ENCODE measurements around the gene TULP4.
A peak's percentile ranks its signal among the peaks of the same experiment; 100 is the strongest.

Gene TULP4

DNA sequence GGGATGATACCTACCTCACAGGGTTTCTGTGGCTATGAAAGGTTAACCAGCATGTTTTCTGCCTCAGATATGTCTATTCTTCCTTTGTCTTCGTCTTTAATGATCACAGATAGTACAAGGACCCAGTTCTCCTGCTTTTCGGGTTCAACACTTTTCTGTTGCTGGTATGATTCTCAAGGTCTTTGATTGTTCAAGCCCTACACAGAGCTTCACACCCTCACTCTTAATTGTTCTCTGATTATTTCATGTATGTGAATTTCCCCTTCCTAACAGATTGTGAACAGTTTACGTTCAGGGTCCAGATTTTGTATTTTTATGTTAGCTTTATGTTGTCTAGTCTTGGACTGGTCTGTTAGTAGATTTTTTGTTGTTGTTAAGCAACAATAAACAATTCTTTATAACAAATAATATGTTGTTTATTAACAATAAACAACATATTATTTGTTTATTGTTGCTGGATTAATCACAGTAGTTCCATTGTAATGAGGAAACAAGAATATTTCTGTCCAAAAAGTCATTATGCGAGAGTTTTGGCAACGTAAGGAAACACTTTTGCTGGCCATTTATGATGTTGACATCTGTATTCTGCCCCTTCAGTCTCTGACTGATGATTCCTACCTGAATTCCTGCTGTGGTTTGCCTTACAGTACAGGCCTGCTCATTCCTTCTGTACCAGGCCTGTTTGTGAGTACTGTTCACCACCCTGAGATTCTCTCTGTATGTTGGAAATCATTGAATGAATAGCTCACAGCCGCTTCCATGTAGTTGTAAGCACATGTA, 27.2 kb upstream of the TULP4 start:
- H3K4me3 ChIP-seq (ENCODE audit: low read length) = no peak overlapping the region
- no peak for TF ChIP-seq CTCF (IDR thresholded peaks at IDR 0.05; ENCODE audit: insufficient read depth, low read depth, low read length, missing control alignments)
- DNase-seq (ENCODE audit: low read depth) = peak; percentile 16

GRCh38 chr6:158285656-158286021, 26.6 kb upstream of the TULP4 start:
- DNase-seq (ENCODE audit: low read depth) = no peak
- no peak for TF ChIP-seq CTCF (IDR thresholded peaks at IDR 0.05; ENCODE audit: insufficient read depth, low read depth, low read length, missing control alignments)
- no peak overlapping the region for H3K4me3 ChIP-seq (ENCODE audit: low read length)

- no peak overlapping the region for H3K4me3 ChIP-seq (ENCODE audit: low read length)
- peak; percentile 74 for DNase-seq (ENCODE audit: low read depth)
- TF ChIP-seq CTCF (IDR thresholded peaks at IDR 0.05; ENCODE audit: insufficient read depth, low read depth, low read length, missing control alignments) = no peak
Observed at GRCh38 chr6:158286413-158286812, 25.9 kb upstream of the TULP4 start.

GRCh38 chr6:158287047-158287446, 25.2 kb upstream of the TULP4 start:
- TF ChIP-seq CTCF (IDR thresholded peaks at IDR 0.05; ENCODE audit: insufficient read depth, low read depth, low read length, missing control alignments) = no peak
- no peak overlapping the region for H3K4me3 ChIP-seq (ENCODE audit: low read length)
- no peak for DNase-seq (ENCODE audit: low read depth)

GRCh38 chr6:158290040-158290439, 22.2 kb upstream of the TULP4 start:
- DNase-seq (ENCODE audit: low read depth) = no peak
- H3K4me3 ChIP-seq (ENCODE audit: low read length) = no peak overlapping the region
- TF ChIP-seq CTCF (IDR thresholded peaks at IDR 0.05; ENCODE audit: insufficient read depth, low read depth, low read length, missing control alignments) = no peak

DNA sequence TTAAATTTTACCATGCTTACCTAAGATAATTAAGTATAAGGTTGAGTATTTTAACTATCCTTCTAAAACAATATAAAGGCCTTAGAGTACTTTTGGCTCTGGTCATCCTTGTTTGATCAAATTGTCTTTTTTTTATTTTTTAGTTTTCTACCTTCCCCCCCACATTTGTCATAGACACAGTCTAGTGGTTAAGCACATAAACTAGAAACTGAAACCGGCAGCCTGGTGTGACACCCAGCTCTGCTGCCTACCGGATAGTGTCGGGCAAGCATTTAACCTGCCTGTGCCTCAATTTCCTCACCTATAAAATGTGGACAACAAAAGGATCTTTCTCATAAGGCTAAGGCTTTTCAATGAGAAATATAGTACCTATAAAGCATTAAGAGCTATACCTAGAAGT, 21.6 kb upstream of the TULP4 start:
- H3K4me3 ChIP-seq (ENCODE audit: low read length) = no peak overlapping the region

More for the DNA sequence above, 21.6 kb upstream of the TULP4 start:
- TF ChIP-seq CTCF (IDR thresholded peaks at IDR 0.05; ENCODE audit: insufficient read depth, low read depth, low read length, missing control alignments) = no peak
- no peak for DNase-seq (ENCODE audit: low read depth)

Measured in epithelial cell of esophagus (primary cell).